Measurements from ENCODE around the gene TM7SF2.
"Not testable (repeated sequence)": the region's sequence is repeated elsewhere in the genome, so short reads cannot be mapped to it uniquely, and the experiment has no call there.

The TM7SF2 gene

DNA sequence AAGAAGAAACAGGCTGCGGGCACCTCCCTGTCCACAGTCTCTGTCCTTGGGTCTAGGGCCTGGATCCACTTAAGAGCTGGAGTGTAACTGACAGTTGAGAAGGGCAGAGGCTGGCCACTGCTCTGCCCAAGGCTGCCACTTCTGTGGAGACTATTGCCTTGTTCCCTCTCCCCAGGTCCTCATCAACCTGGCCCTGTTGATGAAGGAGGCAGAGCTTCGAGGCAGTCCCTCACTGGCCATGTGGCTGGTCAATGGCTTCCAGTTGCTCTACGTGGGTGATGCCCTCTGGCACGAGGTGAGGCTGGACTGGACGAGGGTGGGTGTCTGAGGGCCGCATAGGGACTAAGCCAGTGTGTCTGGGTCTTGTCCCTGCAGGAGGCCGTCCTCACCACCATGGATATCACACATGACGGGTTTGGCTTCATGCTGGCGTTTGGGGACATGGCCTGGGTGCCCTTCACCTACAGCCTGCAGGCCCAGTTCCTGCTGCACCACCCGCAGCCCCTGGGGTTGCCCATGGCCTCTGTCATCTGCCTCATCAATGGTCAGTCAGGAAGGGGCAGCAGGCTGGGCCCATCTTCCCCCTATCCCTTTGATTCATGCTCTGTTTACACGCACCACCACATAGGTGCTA is 3.0 kb downstream of the TM7SF2 start:
- DNase-seq (ENCODE audit: low read depth in 2 of 2), result no peak

DNA sequence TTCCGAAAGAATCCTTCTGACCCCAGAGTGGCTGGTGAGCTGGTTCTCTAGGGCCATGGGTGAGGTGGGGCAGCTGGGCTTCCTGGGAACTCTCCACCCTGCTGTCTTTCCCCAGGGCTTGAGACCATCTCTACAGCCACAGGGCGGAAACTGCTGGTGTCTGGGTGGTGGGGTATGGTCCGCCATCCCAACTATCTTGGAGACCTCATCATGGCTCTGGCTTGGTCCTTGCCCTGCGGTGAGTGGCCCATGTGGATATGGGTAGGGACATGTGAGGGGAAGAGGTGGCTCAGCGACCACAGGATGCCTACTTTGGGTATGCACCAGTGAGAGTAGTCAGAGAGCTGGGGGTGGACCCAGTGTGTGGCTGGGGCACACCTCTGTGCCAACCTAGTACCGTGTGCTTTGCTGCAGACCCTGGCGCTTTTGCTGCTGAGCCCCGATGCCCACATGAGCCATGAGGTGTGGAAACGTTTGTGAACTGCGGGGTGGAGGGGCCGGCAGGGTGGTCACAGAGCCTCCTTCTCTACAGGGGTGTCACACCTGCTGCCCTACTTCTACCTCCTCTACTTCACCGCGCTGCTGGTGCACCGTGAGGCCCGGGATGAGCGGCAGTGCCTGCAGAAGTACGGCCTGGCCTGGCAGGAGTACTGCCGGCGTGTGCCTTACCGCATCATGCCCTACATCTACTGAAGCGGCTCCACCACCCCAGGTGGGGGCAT is 3.9 kb downstream of the TM7SF2 start:
- no peak for DNase-seq (ENCODE audit: low read depth in 2 of 2)

DNA sequence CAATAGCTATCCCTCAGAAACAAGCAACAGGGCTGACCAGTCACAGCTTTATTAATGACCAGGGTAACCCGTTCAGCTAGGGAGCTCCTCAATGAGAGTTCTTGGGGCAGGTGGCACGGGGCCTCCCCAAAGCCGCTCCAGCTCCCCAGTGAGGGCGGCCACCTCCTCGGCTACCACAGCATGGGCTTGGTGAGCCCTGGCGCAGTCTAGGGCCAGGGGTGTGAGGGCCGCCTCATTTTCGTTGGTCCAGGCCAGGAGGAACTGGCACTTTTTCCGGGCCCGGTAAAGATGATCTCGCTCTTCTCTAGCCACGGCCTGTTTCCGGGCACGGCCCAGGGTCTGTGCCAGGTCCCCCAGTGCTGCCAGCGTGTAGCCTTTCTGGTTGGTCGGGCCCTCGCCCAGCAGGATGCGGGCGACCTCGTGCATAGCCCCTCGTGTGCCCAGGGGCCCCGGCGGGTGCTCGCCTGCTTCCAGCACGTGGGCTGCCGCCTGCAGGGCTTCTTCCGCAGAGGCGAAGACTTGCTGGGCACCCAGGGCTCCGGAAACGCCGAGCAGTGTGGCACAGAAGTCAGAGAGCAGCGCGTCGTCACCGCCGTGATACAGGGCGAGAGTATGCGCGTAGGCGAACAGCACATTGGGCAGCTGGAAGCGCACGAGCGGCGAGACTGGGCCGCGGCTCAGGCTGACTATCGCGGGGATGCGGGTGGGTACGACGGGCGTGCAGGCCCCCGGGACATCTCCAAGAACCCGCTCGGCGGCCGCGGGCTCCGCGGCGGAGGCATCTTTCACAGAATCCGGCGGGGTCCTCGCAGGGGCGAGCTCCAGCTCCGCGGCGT is 4.9 kb downstream of the TM7SF2 start:
- DNase-seq (ENCODE audit: low read depth in 2 of 2), result no peak

DNA sequence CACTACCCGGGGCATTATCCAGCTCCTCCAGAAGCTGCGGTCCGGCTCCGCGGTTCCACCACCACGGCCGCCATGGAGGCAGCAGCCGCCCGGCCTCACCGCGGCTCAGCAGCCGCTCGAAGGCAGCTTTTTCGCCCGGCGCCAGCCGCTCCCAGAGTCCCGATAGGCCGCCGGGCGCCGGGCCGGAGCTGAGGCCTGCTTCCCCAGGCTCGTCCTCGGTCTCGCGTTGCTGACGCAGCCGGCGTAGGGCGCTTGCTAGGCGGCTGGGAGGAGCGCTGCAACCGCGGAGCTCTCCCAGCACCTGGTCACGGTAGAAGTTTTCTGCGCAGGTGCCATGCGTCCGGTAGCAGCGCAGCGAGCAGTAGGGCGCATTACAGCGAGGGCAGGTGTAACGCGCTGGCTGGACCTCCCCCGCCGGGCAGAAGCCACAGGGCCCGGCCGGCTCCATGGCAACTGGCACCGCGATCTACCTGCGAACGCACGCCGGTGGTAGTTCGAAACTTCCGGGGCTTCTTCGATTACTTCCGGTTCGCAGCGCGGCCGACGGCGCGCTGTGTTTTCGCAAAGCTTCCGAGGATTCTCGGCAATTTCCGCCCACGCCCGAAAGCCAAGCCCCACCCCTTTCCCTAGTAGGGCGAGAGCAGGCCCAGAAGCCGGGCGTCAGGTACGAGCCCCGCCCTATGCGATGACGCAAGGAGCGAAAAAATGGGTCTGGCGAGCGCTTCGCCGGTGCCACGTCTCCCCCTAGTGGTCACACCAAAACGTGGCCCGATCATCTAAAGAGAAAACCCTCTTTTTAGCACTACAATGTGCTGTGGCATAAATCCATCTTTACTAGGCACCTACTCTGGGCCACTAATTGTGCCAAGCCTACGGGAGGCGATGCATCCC is 5.8 kb downstream of the TM7SF2 start, which contains the start of gene ZNHIT2:
Gene ZNHIT2, minus strand, starts transcription at position 496 of the 891 bp plus-strand sequence. Its CDS starts 48 bp downstream, at position 448.
- peak; percentile 100 for DNase-seq (ENCODE audit: low read depth in 2 of 2)

DNA sequence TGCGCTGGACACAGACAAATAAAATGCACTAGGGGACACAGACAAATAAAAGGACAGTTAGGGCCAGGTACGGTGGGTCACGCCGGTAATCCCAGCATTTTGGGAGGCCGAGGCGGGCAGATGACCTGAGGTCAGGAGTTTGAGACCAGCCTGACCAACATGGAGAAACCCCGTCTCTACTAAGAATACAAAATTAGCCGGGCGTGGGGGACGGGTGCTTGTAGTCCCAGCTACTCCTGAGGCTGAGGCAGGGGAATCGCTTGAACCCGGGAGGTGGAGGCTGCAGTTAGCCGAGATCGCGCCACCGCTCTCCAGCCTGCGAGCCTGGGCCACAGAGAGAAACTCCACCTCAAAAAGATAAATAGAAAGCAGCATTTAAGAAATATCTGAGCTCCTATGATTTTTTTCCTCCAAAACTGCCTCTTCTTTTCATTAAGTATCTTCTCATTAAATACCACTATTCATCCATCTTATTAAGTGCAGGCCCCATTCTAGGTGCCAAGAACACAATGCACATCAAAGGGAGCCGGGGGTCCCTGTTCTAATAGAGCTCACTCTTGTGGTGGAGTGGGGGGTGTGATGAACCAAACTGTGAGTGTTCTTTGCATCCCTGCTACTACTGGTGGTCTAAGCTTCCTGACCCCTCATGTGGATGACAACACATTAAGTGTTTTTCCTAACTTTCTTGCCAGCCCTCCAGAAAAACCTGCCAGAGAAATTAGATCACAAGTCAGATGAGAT is 6.6 kb downstream of the TM7SF2 start:
- no peak for DNase-seq (ENCODE audit: low read depth in 2 of 2)

DNA sequence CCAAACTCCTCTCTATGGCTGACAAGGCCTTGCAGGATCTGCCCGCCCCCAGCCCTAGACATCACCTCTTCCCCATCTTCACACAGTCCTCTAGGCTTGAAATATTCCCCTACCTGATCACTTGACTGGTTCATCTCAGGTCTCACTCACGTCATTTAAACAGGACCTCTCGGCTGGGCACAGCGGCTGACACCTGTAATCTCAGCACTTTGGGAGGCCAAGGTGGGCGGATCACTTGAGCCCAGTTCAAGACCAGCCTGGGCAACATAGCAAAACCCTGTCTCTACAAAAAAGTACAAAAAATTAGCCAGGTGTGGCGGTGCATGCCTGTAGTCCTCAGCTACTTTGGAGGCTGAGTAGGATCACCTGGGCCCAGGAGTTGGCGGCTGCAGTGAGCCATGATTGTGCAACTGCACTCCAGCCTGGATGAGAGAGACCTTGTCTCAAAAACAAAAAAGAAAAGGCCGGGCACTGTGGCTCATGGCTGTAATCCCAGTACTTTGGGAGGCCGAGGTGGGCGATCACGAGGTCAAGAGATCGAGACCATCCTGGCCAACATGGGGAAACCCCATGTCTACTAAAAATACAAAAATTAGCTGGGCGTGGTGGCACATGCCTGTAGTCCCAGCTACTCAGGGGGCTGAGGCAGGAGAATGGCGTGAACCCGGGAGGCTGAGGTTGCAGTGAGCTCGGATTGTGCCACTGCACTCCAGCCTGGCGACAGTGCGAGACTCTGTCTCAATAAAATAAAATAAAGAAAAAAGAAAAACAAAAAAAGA is 7.4 kb downstream of the TM7SF2 start:
- not testable (repeated sequence) for DNase-seq (ENCODE audit: low read depth in 2 of 2)

DNA sequence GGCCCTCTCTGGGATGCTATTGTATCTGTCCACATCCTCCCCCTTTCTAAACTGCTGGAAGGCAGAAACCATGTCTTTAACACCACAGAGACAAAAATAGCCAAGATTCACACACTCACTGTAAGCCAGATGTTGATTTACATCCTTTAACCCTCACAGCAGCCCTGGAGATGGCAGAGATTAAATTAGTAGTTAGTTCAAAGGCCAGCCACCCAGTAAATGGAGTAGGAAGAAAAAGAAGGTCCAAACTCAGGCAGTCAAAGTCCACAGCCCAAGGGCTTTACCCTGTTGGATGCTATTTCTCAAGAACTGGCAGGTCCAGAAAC is 8.0 kb downstream of the TM7SF2 start:
- DNase-seq (ENCODE audit: low read depth in 2 of 2), result no peak

DNA sequence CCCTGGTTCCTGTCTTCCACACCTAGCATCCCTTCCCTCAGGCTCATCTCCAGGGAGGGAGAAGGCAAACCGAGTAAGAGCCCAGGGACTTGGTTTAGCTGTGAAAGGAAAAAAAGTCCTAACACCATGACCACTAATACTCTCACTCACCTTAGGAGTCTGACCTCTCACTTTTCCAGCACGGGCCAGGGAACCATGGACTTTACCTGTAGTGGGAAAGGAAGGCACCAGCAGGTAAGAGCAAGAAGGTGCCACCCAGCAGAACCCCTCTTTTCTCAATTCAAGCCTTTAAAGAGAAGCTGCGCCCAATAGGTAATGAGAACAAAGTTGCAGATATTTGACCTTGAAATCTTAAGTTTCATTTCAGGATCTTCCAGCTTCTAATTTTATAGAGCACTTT is 9.2 kb downstream of the TM7SF2 start:
- no peak for DNase-seq (ENCODE audit: low read depth in 2 of 2)

DNA sequence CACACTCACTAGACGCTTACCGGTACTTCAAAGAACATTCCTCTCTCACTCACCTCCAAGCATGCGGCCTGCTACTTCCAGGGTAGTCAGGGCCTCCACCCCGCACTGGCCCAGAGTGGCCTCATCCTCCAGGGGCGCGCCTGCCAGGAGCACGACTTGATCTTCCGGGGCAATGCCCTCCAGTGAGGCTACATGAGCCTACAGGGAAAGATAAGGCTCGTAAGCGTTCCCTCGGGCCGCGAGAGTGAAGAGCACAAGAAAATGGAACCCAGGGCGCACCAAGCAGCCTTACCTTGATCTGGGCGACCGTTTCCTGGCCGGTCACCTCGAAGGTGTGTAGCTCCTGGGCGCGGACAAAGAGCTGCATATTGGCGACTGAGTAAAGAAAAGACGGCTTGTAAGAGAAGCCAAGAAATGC is 9.8 kb downstream of the TM7SF2 start:
- DNase-seq (ENCODE audit: low read depth in 2 of 2), result no peak

DNA sequence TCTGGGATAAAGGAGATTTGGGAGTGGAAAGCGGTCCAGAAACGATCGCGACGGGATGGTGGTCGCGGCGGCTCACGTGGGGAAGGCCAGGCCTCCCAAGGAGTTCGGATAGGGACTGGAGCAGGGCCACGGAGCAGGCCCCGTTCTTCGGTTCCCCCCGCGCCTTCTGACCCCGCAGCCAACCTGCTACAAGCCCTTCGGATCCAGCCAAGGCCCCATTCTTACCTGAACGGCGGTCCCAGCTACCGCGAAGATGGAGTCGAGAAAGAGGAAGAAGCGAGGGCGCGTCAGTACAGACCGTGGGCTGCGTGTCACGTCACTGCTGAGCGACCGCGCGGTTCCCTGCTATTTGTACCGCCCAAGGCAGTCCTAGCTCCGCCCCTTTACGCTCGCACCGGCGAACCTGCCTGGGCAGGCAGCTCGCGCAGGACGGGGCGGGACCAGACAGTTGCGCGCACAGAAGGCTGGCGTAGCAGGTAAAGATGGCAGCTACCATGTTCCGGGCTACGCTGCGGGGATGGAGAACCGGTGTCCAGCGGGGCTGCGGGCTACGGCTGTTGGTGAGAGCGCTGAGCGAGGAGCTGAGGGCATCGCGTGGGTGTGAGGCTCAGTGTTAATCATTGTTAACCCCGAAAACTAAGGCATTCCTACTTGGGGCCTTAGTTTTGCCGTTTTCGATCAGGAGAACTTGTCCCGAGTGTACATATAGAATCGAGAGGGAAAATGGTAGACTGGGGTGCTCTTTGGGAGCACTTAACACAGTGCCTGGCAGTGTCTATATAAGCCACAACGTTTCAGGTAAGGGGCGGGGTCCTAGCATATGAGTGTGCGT is 10.4 kb downstream of the TM7SF2 start, which contains the start of the genes FAU and MRPL49:
Gene FAU, minus strand, starts transcription at position 270 of the 832 bp plus-strand sequence. CDS start 321 bp downstream, outside the sequence.
Gene MRPL49, plus strand, starts transcription at position 457 of the 832 bp plus-strand sequence. Its CDS starts 26 bp downstream, at position 483.
- DNase-seq (ENCODE audit: low read depth in 2 of 2), result peak; percentile 97 to 98

DNA sequence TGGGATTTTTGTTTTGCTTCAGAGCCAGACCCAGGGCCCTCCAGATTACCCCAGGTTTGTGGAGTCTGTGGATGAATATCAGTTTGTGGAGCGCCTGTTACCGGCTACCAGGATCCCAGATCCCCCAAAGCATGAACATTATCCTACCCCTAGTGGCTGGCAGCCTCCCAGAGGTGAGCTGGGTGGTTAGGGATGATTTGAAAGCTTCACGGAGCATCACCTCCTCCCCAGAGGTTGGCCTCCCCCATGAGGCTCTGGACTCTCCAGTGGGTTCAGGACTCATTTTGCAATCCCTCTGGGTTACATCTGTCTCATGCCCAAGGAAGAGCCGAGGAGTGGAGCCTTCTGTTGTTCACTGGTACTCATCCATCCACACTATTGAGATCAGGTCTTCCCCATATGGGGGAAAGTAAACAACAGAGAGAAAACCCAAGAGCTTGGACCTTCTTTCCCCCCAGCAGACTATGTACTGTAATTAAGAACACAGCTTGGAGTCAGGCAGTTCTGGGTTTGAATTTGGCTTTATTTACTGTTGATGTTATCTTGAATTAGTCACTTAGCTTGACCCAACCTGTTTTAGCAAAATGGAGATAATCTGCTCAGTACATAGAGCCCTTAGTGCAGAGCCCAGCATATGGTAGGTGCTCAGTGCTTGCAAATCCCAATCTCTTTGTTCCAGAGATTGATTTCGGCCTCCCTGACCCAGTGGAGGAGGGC is 13.0 kb downstream of the TM7SF2 start:
- no peak for DNase-seq (ENCODE audit: low read depth in 2 of 2)

DNA sequence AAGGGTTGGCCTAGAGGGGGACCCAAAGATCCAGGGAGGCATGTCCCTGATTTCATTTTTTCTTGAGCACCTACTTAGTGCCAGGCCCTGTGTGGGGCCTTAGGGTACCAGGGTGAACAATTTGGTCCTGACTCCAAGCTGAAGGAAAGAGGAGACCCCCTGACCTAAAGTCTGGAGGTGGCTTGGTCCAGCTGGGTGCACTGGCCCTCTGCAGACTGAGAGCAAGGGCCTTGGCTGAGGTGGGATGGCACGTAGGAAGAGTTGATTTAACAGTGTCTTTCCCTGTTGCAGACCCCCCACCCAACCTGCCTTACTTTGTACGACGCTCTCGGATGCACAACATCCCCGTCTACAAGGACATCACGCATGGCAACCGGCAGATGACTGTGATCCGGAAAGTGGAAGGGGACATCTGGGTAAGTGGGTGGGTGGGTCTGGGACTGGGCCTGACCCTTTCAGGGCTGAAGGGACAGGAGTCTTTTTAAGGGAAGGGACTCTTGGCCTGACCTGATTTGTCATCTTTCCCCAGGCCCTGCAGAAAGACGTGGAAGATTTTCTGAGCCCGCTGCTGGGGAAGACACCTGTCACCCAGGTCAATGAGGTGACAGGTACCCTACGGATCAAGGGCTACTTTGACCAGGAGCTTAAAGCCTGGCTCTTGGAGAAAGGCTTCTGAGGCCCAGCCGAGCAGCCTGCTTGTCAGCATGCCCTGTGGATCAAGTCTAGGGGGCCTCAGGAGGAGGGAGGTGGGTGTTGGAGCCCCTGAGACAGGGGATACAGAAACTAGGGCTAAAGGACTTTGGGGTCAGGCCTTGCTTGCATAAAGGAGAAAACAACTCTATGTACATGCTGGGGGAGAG is 13.8 kb downstream of the TM7SF2 start:
- DNase-seq (ENCODE audit: low read depth in 2 of 2), result no peak

DNA sequence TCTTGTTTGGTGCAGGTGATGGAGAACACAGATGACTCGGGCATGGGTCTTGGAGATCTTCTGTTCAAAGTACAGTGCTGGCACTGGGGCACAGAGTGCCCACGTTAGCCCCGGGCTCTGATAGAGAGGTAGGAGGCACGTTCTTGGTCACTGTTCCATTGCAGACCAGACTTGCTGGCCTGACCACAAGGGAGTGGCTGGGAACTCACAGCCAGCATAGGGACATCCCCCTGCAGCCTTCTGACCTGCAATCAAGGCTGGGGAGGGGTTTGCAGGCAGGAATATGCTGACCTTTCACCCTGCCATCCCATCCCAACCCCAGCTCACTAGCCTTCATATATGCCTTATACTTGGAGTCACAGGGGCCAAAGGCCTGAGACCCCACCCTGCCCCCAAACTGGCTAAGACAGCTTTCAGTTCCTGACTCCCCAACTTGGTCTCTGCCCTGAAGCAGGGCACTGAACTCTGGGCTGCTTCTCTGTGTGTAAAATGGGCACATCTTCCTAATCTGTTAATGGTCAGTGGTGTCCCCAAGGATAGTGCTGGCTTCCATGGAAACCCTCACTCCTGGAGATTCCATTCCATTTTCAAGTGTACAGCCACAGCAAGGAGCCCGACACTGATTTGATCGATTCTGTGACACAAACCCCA is 15.1 kb downstream of the TM7SF2 start:
- DNase-seq (ENCODE audit: low read depth in 2 of 2), result no peak

DNA sequence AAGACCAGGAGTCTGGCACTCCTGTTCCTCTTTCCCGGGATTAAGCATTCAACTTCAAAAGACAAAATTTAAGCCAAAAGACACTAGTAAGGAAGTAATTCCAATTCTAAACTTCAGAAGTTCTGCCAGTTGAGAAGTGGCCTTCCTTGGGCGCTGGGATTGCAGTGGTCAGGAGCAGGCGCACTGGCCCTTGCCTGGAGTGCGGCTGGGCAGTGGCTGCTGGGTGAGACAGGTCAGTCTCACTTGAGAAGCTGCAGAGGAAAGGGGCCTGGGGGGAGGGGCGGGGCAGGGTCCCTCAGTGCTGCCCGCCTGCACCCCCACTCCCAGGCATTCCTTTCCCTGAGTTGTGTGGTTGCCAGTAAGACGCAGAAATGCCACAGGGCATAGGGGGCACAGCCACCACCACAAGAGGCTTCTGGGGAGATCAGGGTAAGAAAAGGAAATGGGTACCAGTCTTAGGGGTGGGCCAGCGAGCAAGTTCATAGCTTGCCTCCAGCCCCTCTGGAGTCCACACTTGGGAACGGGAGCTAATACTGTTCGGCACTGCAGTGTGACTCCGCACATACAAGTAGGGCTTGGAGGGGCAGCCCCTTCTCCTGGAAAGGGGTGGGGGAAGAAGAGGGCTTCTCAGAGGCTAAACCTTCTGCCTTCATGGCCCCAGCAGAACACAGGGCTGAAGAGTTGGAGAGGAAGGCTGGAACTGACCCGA is 16.0 kb downstream of the TM7SF2 start:
- no peak for DNase-seq (ENCODE audit: low read depth in 2 of 2)

DNA sequence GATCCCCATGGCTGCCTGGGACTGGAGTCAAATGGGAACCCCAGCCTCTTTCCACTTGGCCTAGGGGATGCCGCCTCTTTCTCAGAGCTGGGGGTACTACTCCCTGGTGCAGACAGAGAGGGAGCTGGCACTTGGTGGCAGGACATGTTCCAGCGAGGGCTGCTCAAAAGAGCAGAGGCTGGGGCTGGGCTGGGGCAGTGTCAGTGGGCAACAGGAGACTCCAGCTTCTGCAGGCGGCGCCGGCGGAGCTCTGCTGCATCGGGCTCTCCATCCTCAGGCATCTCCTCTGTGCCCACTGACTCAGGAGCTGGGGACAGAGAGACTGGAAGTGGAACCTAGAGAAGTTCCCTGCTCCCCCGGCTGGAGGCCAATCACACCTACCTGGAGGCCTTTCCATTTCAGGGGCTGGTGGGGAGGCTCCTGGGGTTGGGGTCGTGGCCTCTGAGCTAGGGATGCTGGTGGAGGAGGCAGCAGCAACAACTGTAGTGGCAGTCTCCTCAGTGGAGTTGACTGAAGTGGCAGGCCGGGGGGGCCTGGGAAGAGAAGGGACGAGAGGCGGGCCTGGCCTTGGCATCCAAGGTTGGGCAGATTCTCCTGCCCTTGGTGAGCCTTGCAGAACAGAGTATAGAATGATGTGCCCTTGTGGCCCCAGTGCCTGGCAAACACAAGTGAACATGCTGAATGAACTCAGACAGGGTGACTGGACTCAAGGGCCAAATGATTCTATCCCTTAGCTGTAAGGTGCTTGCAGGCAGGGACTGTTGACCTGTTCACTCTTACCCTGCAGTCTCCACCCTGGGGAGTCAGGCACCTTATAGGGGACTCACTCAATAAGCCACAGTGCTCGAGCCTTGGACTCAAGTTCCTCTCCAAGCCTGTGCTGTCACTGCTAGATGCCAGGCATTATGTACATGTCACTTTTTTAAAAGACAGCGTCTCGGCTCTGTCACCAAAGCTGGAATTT is 16.8 kb downstream of the TM7SF2 start:
- DNase-seq (ENCODE audit: low read depth in 2 of 2), result no peak
